A549 (cell line): ENCODE results near the gene PRKCE.

Source experiments
- CHD2 ChIP-seq: fragments of 150-350 bp; IDR thresholded peaks from 2 replicates; pipeline ENCODE4 v1.6.1; 2014; ENCODE audit warnings: low read length; ENCODE audit not compliant: partially characterized antibody
- CTCF ChIP-seq: fragments of >200 bp; sonication (Bioruptor Twin); formaldehyde crosslinking; IDR thresholded peaks from 3 replicates; pipeline ENCODE4 v1.5.1; 2016
- RAD21 ChIP-seq, 2 experiments: fragments of >200 bp in 1 of 2; sonication (Bioruptor Twin) in 1 of 2; formaldehyde crosslinking in 1 of 2; IDR thresholded peaks in 1 of 2; conservative IDR thresholded peaks in 1 of 2; 2 replicates in 1 of 2; 3 replicates in 1 of 2; pipeline ENCODE4 v1.6.1; 2012 to 2018; ENCODE audit warnings: inconsistent platforms in 1 of 2
- ZFP36 ChIP-seq: fragments of 450-650 bp; IDR thresholded peaks from 2 replicates; pipeline ENCODE4 v1.6.1; 2014; ENCODE audit warnings: borderline replicate concordance; ENCODE audit not compliant: partially characterized antibody

- TF ChIP-seq CTCF (no peak), RAD21 (conservative IDR thresholded peaks at IDR 0.05 in 1 of 2, IDR thresholded peaks at IDR 0.05 in 1 of 2) (no peak), ZFP36 (no peak), CHD2 (no peak)
Measured at GRCh38 chr2:45981384-45981930, 330.0 kb downstream of the PRKCE start.
